K562 (cell line): ENCODE results near the gene FAM47B. TPM values are rescaled to one million over a fixed set of nuclear protein-coding genes. Genes with fewer than 3 reads are reported as not detected.

Experiments
- ATAC-seq: fragments of 200-7000 bp; cut with Tn5 transposase; 3 replicates; pipeline ENCODE4 v1.9.1; 2020; ENCODE audit warnings: moderate library complexity
- BruUV-seq: library from RNA; stranded (reverse); fragments of 400-500 nt; replicated peaks from 2 replicates; lab custom pipeline; 2021; lab: Mats Ljungman, UMichigan
- CTCF ChIA-PET: fragments of 300-600 bp; formaldehyde crosslinking; extraction: SDS; loops from one replicate; lab custom pipeline; 2021; ENCODE audit warnings: low intra/inter-chr PET ratio; lab: Yijun Ruan, JAX
- POLR2A ChIA-PET: fragments of 300-600, 350-650 bp; sonication (Branson Sonifier 250); formaldehyde crosslinking; extraction: SDS; loops from one replicate; lab custom pipeline; 2021; ENCODE audit warnings: antibody characterized with exemption, inconsistent platforms; lab: Yijun Ruan, JAX
- DNase-seq, 4 experiments: peaks; one replicate each; pipeline versions ENCODE4 v3.0.0 to v3.0.0-alpha.2; 2011 to 2018; ENCODE audit warnings: low spot score in 3 of 4, mixed read lengths in 3 of 4; ENCODE audit errors: extremely low read depth in 1 of 4
- FAIRE-seq: peaks from 2 replicates; lab custom pipeline; 2011; peaks lifted over from hg19 to GRCh38; lab: Jason Lieb, UNC
- H2AFZ ChIP-seq: 2 replicates; pipeline ENCODE4 v1.6.0; 2011; ENCODE audit warnings: low read depth, low read length, control low read depth, inconsistent platforms
- H3K27ac ChIP-seq: fragments of 200-600 bp; 3 replicates; pipeline ENCODE4 v1.8.0; 2011; ENCODE audit warnings: low read depth, mild to moderate bottlenecking, control low read depth, inconsistent platforms, low read length, moderate library complexity, mixed read lengths; ENCODE audit errors: extremely low read depth
- H3K27me3 ChIP-seq, 2 experiments: fragments of 300-600 bp in 1 of 2; 2 replicates in 1 of 2; 3 replicates in 1 of 2; pipeline versions ENCODE4 v1.6.0 to v1.8.0; 2011; ENCODE audit warnings: inconsistent platforms in 2 of 2, low read length in 2 of 2, mild to moderate bottlenecking in 1 of 2, mixed read lengths in 1 of 2, moderate library complexity in 1 of 2; ENCODE audit not compliant: control insufficient read depth in 2 of 2, insufficient read depth in 2 of 2
- H3K36me3 ChIP-seq: fragments of 300-600 bp; 3 replicates; pipeline ENCODE4 v1.8.0; 2011; ENCODE audit warnings: mild to moderate bottlenecking, low read length, inconsistent platforms; ENCODE audit not compliant: control insufficient read depth, insufficient read depth
- H3K4me1 ChIP-seq, 2 experiments: fragments of 200-600 bp in 1 of 2; replicated peaks in 1 of 2; 2 replicates in 1 of 2; 3 replicates in 1 of 2; pipeline versions ENCODE4 v1.5.1 to v1.8.0; 2011; ENCODE audit warnings: inconsistent platforms in 2 of 2, low read length in 2 of 2, mild to moderate bottlenecking in 1 of 2, mixed read lengths in 1 of 2, moderate library complexity in 1 of 2; ENCODE audit not compliant: control insufficient read depth in 2 of 2, insufficient read depth in 2 of 2
- H3K4me2 ChIP-seq: 2 replicates; pipeline ENCODE4 v1.6.1; 2011; ENCODE audit warnings: low read length, control low read depth, inconsistent platforms, mixed read lengths; ENCODE audit not compliant: insufficient read depth
- H3K4me3 ChIP-seq: fragments of 200-600 bp; sonication (generic), shearing (Covaris generic); 2 replicates; pipeline ENCODE4 v1.5.1; 2016; ENCODE audit warnings: control low read depth, inconsistent platforms
- H3K79me2 ChIP-seq: fragments of 200-600 bp; 3 replicates; pipeline ENCODE4 v1.8.0; 2011; ENCODE audit warnings: low read length, inconsistent platforms; ENCODE audit not compliant: control insufficient read depth, insufficient read depth
- H3K9ac ChIP-seq, 2 experiments: 2 replicates each; pipeline versions ENCODE4 v1.6.0 to v1.6.1; 2011; ENCODE audit warnings: low read depth in 2 of 2, low read length in 2 of 2, control low read depth in 1 of 2, inconsistent platforms in 1 of 2, mild to moderate bottlenecking in 1 of 2, mixed read lengths in 1 of 2; ENCODE audit not compliant: insufficient read depth in 1 of 2
- H3K9me1 ChIP-seq: one replicate; pipeline ENCODE4 v1.6.0; 2011; ENCODE audit warnings: inconsistent platforms, mild to moderate bottlenecking, low read length, moderate library complexity; ENCODE audit not compliant: control insufficient read depth, insufficient read depth
- H3K9me3 ChIP-seq: replicated peaks from 2 replicates; pipeline ENCODE4 v1.5.1; 2011; ENCODE audit warnings: low read depth, low read length, inconsistent platforms; ENCODE audit not compliant: control insufficient read depth, insufficient read depth
- H4K20me1 ChIP-seq: replicated peaks from 2 replicates; pipeline ENCODE4 v1.6.1; 2011; ENCODE audit warnings: low read length, inconsistent platforms, mixed read lengths; ENCODE audit not compliant: control insufficient read depth, insufficient read depth
- CBX2 ChIP-seq: fragments of 200-600 bp; sonication (generic); IDR thresholded peaks from one replicate; pipeline ENCODE4 v1.6.1; 2012; ENCODE audit warnings: mild to moderate bottlenecking, low read length, inconsistent platforms; ENCODE audit not compliant: insufficient read depth, poor library complexity, severe bottlenecking
- CHD4 ChIP-seq: fragments of 200-600 bp; sonication (generic); IDR thresholded peaks from 3 replicates; pipeline ENCODE4 v1.6.1; 2012; ENCODE audit warnings: low read depth, mild to moderate bottlenecking, mixed read lengths, low read length, inconsistent platforms; ENCODE audit not compliant: insufficient read depth, insufficient replicate concordance, poor library complexity, severe bottlenecking
- KAT2B ChIP-seq: IDR thresholded peaks from one replicate; pipeline ENCODE4 v1.6.1; 2012; ENCODE audit warnings: low read depth, mild to moderate bottlenecking, control low read depth, inconsistent platforms, low read length, moderate library complexity
- SIN3B ChIP-seq: fragments of 450-650 bp; IDR thresholded peaks from 2 replicates; pipeline ENCODE4 v1.6.1; 2017; ENCODE audit warnings: low read depth, mild to moderate bottlenecking, moderate library complexity
- SLC30A9 ChIP-seq: fragments of 250-450 bp; sonication (Bioruptor Pico); IDR thresholded peaks from 2 replicates; pipeline ENCODE4 v1.8.0; 2022; ENCODE audit warnings: mild to moderate bottlenecking, moderate library complexity
- STAT5A ChIP-seq: IDR thresholded peaks from 2 replicates; pipeline ENCODE4 v1.6.1; 2012; ENCODE audit warnings: low read length, inconsistent platforms, borderline replicate concordance
- ZBTB1 ChIP-seq: sonication (generic); formaldehyde crosslinking; IDR thresholded peaks from 2 replicates; pipeline ENCODE4 v1.8.1; 2023; ENCODE audit warnings: missing genetic modification reagents, low read depth, mild to moderate bottlenecking, borderline replicate concordance
- ZBTB33 ChIP-seq: sonication (generic); formaldehyde crosslinking; IDR thresholded peaks from 2 replicates; pipeline ENCODE4 v1.8.1; 2023; ENCODE audit warnings: mild to moderate bottlenecking, missing genetic modification reagents
- ZNF224 ChIP-seq: sonication (generic); formaldehyde crosslinking; IDR thresholded peaks from 2 replicates; pipeline ENCODE4 v1.8.0; 2022; ENCODE audit warnings: mild to moderate bottlenecking, missing genetic modification reagents
- ZNF253 ChIP-seq: fragments of 250-450 bp; sonication (Bioruptor Pico); conservative IDR thresholded peaks from 2 replicates; pipeline ENCODE4 v1.6.1; 2021; ENCODE audit warnings: mild to moderate bottlenecking
- ZNF561 ChIP-seq: fragments of 450-650 bp; formaldehyde crosslinking; conservative IDR thresholded peaks from 2 replicates; pipeline ENCODE4 v1.4.0; 2020; ENCODE audit warnings: mild to moderate bottlenecking, moderate library complexity
- in situ Hi-C: fragments of 300-500 bp; cut with MboI; formaldehyde crosslinking; loops from 4 replicates; pipeline ENCODE4 v1.15.0; 2018; ENCODE audit warnings: inconsistent platforms, mixed read lengths
- intact Hi-C: fragments of 100-400 bp; cut with micrococcal nuclease; formaldehyde crosslinking; loops from 2 replicates; pipeline ENCODE4 v1.14.2; 2022
- polyA plus RNA-seq, 8 experiments: library from polyadenylated mRNA; depleted of rRNA in 4 of 8; stranded (reverse) in 5 of 8; unstranded in 3 of 8; fragments of >200 nt; fragmentation: Nextera tagmentation in 2 of 8; fragmentation: Illumina TruSeq in 1 of 8; extraction: Ambion mirVana in 2 of 8; extraction: Trizol in 1 of 8; gene quantifications; 2 replicates each; pipeline versions ENCODE4 v1.2.1 to v1.2.3, GENCODE V29; 2011 to 2014; ENCODE audit warnings: inconsistent platforms in 1 of 8, missing spikeins in 1 of 8
- total RNA-seq, 7 experiments: library from RNA; depleted of rRNA in 6 of 7; stranded (reverse); fragments of >200 nt in 6 of 7; fragmentation: Illumina TruSeq in 2 of 7; extraction: Trizol in 2 of 7; gene quantifications; 2 replicates each; pipeline versions ENCODE4 v1.2.1 to v1.2.3, GENCODE V29; 2011 to 2021; ENCODE audit warnings: low replicate concordance in 1 of 7
- TF ChIP-seq, protein P1 (sequence below): fragments of 450-650 bp; formaldehyde crosslinking; conservative IDR thresholded peaks from 2 replicates; pipeline ENCODE4 v1.4.0; 2022; ENCODE audit warnings: mild to moderate bottlenecking, missing genetic modification characterization
- TF ChIP-seq, protein P2 (sequence below): IDR thresholded peaks from 2 replicates; pipeline ENCODE4 v1.6.1; 2014; ENCODE audit warnings: antibody characterized with exemption
- TF ChIP-seq, protein P3 (sequence below): sonication (generic); formaldehyde crosslinking; IDR thresholded peaks from 2 replicates; pipeline ENCODE4 v1.9.0; 2022; ENCODE audit warnings: mild to moderate bottlenecking, missing genetic modification reagents
- TF ChIP-seq, protein P4 (sequence below): conservative IDR thresholded peaks from 2 replicates; pipeline ENCODE4 v1.6.1; 2011; ENCODE audit warnings: low read depth, mild to moderate bottlenecking, low read length; ENCODE audit not compliant: control insufficient read depth

Gene FAM47B
- total and polyA plus RNA-seq, 9 of the 15 experiments (the other 6 are each of a cell fraction or from before 2014, with no cell fraction given): not detected

GRCh38 chrX:34943235-34943634, 639 bp downstream of the FAM47B start (continued):
- TF ChIP-seq ZBTB33 (no peak), ZNF253 (CRISPR knock-in tag) (no peak), ZNF561 (no peak), SIN3B (no peak), STAT5A (no peak)
- TF ChIP-seq, protein P1, sequence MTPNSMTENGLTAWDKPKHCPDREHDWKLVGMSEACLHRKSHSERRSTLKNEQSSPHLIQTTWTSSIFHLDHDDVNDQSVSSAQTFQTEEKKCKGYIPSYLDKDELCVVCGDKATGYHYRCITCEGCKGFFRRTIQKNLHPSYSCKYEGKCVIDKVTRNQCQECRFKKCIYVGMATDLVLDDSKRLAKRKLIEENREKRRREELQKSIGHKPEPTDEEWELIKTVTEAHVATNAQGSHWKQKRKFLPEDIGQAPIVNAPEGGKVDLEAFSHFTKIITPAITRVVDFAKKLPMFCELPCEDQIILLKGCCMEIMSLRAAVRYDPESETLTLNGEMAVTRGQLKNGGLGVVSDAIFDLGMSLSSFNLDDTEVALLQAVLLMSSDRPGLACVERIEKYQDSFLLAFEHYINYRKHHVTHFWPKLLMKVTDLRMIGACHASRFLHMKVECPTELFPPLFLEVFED (CRISPR knock-in tag): no peak
- TF ChIP-seq, protein P2, sequence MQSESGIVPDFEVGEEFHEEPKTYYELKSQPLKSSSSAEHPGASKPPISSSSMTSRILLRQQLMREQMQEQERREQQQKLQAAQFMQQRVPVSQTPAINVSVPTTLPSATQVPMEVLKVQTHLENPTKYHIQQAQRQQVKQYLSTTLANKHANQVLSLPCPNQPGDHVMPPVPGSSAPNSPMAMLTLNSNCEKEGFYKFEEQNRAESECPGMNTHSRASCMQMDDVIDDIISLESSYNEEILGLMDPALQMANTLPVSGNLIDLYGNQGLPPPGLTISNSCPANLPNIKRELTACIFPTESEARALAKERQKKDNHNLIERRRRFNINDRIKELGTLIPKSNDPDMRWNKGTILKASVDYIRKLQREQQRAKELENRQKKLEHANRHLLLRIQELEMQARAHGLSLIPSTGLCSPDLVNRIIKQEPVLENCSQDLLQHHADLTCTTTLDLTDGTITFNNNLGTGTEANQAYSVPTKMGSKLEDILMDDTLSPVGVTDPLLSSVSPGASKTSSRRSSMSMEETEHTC: no peak

DNA sequence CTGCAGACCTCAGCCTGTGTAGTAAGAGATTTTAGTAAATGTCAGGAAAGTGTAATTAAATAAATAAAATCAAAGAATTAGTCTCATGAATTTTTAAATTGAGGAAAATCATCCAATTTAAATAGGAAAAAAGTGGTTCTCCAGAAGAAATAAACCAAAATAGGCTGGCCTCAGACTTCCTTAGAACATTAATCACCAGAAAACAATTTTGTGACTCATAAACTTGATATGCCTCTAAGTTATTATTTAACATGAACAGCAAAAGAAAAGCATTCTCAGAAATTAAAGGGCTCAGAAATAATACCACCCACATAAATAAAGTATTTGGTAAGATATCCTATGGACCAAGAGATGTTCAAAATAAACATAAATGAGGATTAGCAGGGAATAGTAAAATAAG, 14.3 kb downstream of the FAM47B start:
- no peak overlapping the region for H2AFZ ChIP-seq
- CTCF ChIA-PET: no interaction called here
- intact Hi-C loops (no loop called here), in situ Hi-C loops (no loop called here)
- no peak overlapping the region for H3K4me3 ChIP-seq
- ATAC-seq (no peak), FAIRE-seq (no peak), DNase-seq (no peak)
- no peak overlapping the region for H3K9ac ChIP-seq
- H4K20me1 ChIP-seq: no peaks in the 10 kb centered on the region
- POLR2A ChIA-PET: no interaction called here
- H3K9me1 ChIP-seq: no peaks in the 10 kb centered on the region
- H3K9me3 ChIP-seq: no peaks in the 10 kb centered on the region
- no peak overlapping the region for H3K27ac ChIP-seq
- no peaks in the 10 kb centered on the region for H3K79me2 ChIP-seq
- no TSS peak for BruUV-seq
- no peak overlapping the region for H3K4me2 ChIP-seq
- H3K27me3 ChIP-seq: no peaks in the 10 kb centered on the region
- no peaks in the 10 kb centered on the region for H3K4me1 ChIP-seq
- H3K36me3 ChIP-seq: no peaks in the 10 kb centered on the region
- TF ChIP-seq CBX2: no peak
- TF ChIP-seq SLC30A9: no peak
- no peak for TF ChIP-seq CHD4
- TF ChIP-seq, protein P3, sequence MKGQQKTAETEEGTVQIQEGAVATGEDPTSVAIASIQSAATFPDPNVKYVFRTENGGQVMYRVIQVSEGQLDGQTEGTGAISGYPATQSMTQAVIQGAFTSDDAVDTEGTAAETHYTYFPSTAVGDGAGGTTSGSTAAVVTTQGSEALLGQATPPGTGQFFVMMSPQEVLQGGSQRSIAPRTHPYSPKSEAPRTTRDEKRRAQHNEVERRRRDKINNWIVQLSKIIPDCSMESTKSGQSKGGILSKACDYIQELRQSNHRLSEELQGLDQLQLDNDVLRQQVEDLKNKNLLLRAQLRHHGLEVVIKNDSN (CRISPR knock-in tag): no peak
- TF ChIP-seq KAT2B: no peak
- TF ChIP-seq, protein P4, sequence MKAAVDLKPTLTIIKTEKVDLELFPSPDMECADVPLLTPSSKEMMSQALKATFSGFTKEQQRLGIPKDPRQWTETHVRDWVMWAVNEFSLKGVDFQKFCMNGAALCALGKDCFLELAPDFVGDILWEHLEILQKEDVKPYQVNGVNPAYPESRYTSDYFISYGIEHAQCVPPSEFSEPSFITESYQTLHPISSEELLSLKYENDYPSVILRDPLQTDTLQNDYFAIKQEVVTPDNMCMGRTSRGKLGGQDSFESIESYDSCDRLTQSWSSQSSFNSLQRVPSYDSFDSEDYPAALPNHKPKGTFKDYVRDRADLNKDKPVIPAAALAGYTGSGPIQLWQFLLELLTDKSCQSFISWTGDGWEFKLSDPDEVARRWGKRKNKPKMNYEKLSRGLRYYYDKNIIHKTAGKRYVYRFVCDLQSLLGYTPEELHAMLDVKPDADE: no peak
- TF ChIP-seq ZNF561: no peak
- TF ChIP-seq ZBTB1 (CRISPR knock-in tag): no peak
- no peak for TF ChIP-seq ZNF224 (CRISPR knock-in tag)
